Heart right ventricle (tissue), 16 donors: Measurements from ENCODE around the gene KANSL1. TPM values are rescaled to one million over a fixed set of nuclear protein-coding genes. Genes with fewer than 3 reads are reported as not detected.

Experiments used
- ATAC-seq, 8 donors: fragments of 200-7000 bp; cut with Tn5 transposase; one replicate each; pipeline ENCODE4 v1.9.1; 2020; ENCODE audit warnings: mild to moderate bottlenecking in 8 of 8, moderate library complexity in 8 of 8, moderate number of reproducible peaks in 1 of 8
- DNase-seq, 2 donors: peaks; one replicate each; pipeline ENCODE4 v3.0.0-alpha.2; 2020
- H3K27ac ChIP-seq, 10 donors: fragments of 200-600 bp; sonication (generic) in 2 of 10; one replicate each; pipeline versions ENCODE4 v1.5.0 to v1.8.0; 2020 to 2022; ENCODE audit warnings: mild to moderate bottlenecking in 3 of 10
- H3K27me3 ChIP-seq, 7 donors: fragments of 200-600 bp; one replicate each; pipeline ENCODE4 v1.8.0; 2021 to 2022; ENCODE audit warnings: mild to moderate bottlenecking in 2 of 7
- H3K36me3 ChIP-seq, 9 donors: fragments of 200-600 bp; sonication (generic) in 1 of 9; one replicate each; pipeline versions ENCODE4 v1.5.0 to v1.8.0; 2020 to 2022; ENCODE audit warnings: mild to moderate bottlenecking in 2 of 9
- H3K4me1 ChIP-seq, 9 donors: fragments of 200-600 bp; sonication (generic) in 1 of 9; one replicate each; pipeline versions ENCODE4 v1.5.0 to v1.8.0; 2020 to 2022; ENCODE audit warnings: mild to moderate bottlenecking in 4 of 9
- H3K4me3 ChIP-seq, 10 donors: fragments of 200-600 bp; sonication (generic) in 2 of 10; one replicate each; pipeline versions ENCODE4 v1.5.0 to v1.8.0; 2020 to 2022; ENCODE audit warnings: mild to moderate bottlenecking in 7 of 10, moderate library complexity in 2 of 10
- H3K9me3 ChIP-seq, 11 donors: fragments of 200-600 bp in 10 of 11; sonication (generic) in 2 of 11; one replicate each; pipeline versions ENCODE4 v1.5.0 to v1.8.0; 2013 to 2022; ENCODE audit warnings: mild to moderate bottlenecking in 2 of 11, control low read depth in 1 of 11, moderate library complexity in 1 of 11
- CTCF ChIP-seq, 9 donors: fragments of 200-600 bp; sonication (generic) in 2 of 9; IDR thresholded peaks; one replicate each; pipeline versions ENCODE4 v1.5.0 to v1.8.0; 2021 to 2022; ENCODE audit warnings: antibody characterized with exemption in 9 of 9, mild to moderate bottlenecking in 5 of 9, moderate library complexity in 1 of 9
- WGBS, 2 donors: extraction: QIAGEN DNeasy Blood & Tissue Kit; methylation state at CpG; one replicate each; pipeline ENCODE4 v1.1.7; 2013; ENCODE audit warnings: inconsistent platforms in 1 of 2; 5-methylcytosine and 5-hydroxymethylcytosine counted together
- intact Hi-C, 10 donors: fragments of 100-400 bp; cut with DNase I; formaldehyde crosslinking; loops; one replicate each; pipeline versions ENCODE4 v1.11.1 to v1.14.2; 2022
- polyA plus RNA-seq, 2 donors: library from polyadenylated mRNA; stranded (reverse); fragments of 200-250 nt; gene quantifications; one replicate each; pipeline ENCODE4 v1.2.3, GENCODE V29; 2013
- total RNA-seq, 10 donors: library from RNA; stranded (reverse); fragmentation: NEBNext Ultra II Directional in 3 of 10; extraction: Animal tissue kit (Norgen Biotek cat#: 25700) in 3 of 10; gene quantifications; one replicate each; pipeline versions ENCODE4 v1.2.1 to v1.2.4, GENCODE V29; 2021 to 2023
- donor health status: Arrhythmogenic right ventricular cardiomyopathy.
- donor health status: ischemic (EF 13 %, LVEDD 7.1; RV severe dilation, severe dysfunction).
- donor health status: healthy with polysubstance abuse.
- donor health status: DM: no; HTN: yes; CAD: no.
- donor health status: DM: no; HTN: no; CAD: no.
- donor health status: ischemic (EF 25% LVEDD 6.9; RV normal size, moderate dysfunction).
- donor health status: ischemic (EF 25% LVEDD 5.7; RV mildly dilated, moderate dysfunction).
- donor health status: healthy.
- donor health status: DM: yes; HTN: yes; CAD: no.
- donor health status: Ischemic cardiomyopathy.
- donor health status: ischemic (EF 35%, LVEDD 5.7; RV mildly dilated, moderate dysfunction).
- donor health status: nonischemic (EF 11% LVEDD 7.7; RV severe dilation, severe dysfunction).
- donor health status: DM: yes; HTN: yes; CAD: no.
- donor health status: PGD.
- donor health status: ischemic (EF 29% LVEDD 5.4; RV normal size, mild dysfunction).
- donor health status: nonischemic (EF 23%, LVEDD 6.1; RV moderate dilation, normal function).

Gene KANSL1
- total and polyA plus RNA-seq, 12 donors, result 8.2 to 52.5 (median 41.1) TPM

- H3K4me1 ChIP-seq, result peaks cover 0 to 65% (median 32%) of the 10 kb centered on the region in 9 donors
- intact Hi-C loops, result loop anchor here in 6 of 10 donors (2.0 to 5.0 kb wide), 4 partner anchors 41 to 170 kb away; partner anchors contain the start of gene KANSL1 (in 2 of the 6)
- 72 to 81% methylated on average over 3 of the region's 3 CpGs for WGBS, 2 donors
- no peak for TF ChIP-seq CTCF (IDR thresholded peaks at IDR 0.05)
- H3K36me3 ChIP-seq, result peaks cover 0 to 96% (median 27%) of the 10 kb centered on the region in 9 donors
- no peaks in the 10 kb centered on the region for H3K9me3 ChIP-seq
- no peak overlapping the region for H3K4me3 ChIP-seq
- no peaks in the 10 kb centered on the region for H3K27me3 ChIP-seq
- DNase-seq (no peak), ATAC-seq (no peak)
- H3K27ac ChIP-seq, result no peak overlapping the region
Measured at GRCh38 chr17:46042925-46043324, 150.3 kb downstream of the KANSL1 start.

- Histone ChIP-seq H3K27me3 (no peaks in the 10 kb centered on the region), H3K36me3 (peaks cover 0 to 96% (median 32%) of the 10 kb centered on the region in 9 donors), H3K9me3 (no peaks in the 10 kb centered on the region), H3K27ac (no peak overlapping the region), H3K4me3 (no peak overlapping the region), H3K4me1 (peaks cover 0 to 65% (median 32%) of the 10 kb centered on the region in 9 donors)
- DNase-seq (no peak), ATAC-seq (no peak)
- TF ChIP-seq CTCF (IDR thresholded peaks at IDR 0.05), result no peak
- intact Hi-C loops, result loop anchor here in 6 of 10 donors (2.0 to 5.0 kb wide), 4 partner anchors 40 to 171 kb away; partner anchors contain the start of gene KANSL1 (in 2 of the 6)
- WGBS, 2 donors, result 57 to 66% methylated on average over 2 of the region's 2 CpGs
Measured at GRCh38 chr17:46042246-46042645, 151.0 kb downstream of the KANSL1 start.

GRCh38 chr17:46039592-46040186 lies 153.5 kb downstream of the KANSL1 start:
- 33 to 52% methylated on average over 5 of the region's 5 CpGs for WGBS, 2 donors
- Histone ChIP-seq H3K4me3 (no peak overlapping the region), H3K9me3 (no peaks in the 10 kb centered on the region), H3K4me1 (peaks cover 0 to 41% (median 23%) of the 10 kb centered on the region in 9 donors), H3K27ac (peak overlapping the region in 4 of 10 donors; percentile 25 to 49 (median 40)), H3K27me3 (no peaks in the 10 kb centered on the region), H3K36me3 (peaks cover 0 to 96% (median 44%) of the 10 kb centered on the region in 9 donors)
- no peak for TF ChIP-seq CTCF (IDR thresholded peaks at IDR 0.05)
- DNase-seq (peak; percentile 43 to 44), ATAC-seq (peak in 6 of 8 donors; percentile 52 to 77 (median 72))
- intact Hi-C loops, result loop anchor here in 7 of 10 donors (5.0 kb wide), 4 partner anchors 37 to 173 kb away; partner anchors contain the start of gene KANSL1 (in 2 of the 7)

GRCh38 chr17:46038937-46039336 lies 154.3 kb downstream of the KANSL1 start:
- ATAC-seq (peak in 4 of 8 donors; percentile 5 to 37 (median 16)), DNase-seq (no peak)
- H3K27me3 ChIP-seq, result no peaks in the 10 kb centered on the region
- intact Hi-C loops, result loop anchor here in 1 of 10 donors (5.0 kb wide), 1 partner anchor 158 kb away; no protein-coding TSS in a partner anchor
- TF ChIP-seq CTCF (IDR thresholded peaks at IDR 0.05), result no peak
- peaks cover 0 to 34% (median 15%) of the 10 kb centered on the region in 9 donors for H3K4me1 ChIP-seq
- 93% methylated on average over 12 of the region's 12 CpGs for WGBS, 2 donors
- peaks cover 0 to 99% (median 52%) of the 10 kb centered on the region in 9 donors for H3K36me3 ChIP-seq
- no peaks in the 10 kb centered on the region for H3K9me3 ChIP-seq
- H3K27ac ChIP-seq, result peak overlapping the region in 5 of 10 donors; percentile 10 to 49 (median 30)
- H3K4me3 ChIP-seq, result no peak overlapping the region
